ENCODE measurements around the gene TMSB4Y. TPM values are rescaled to one million over a fixed set of nuclear protein-coding genes. Genes with fewer than 3 reads are reported as not detected.

Gene TMSB4Y
- total and polyA plus RNA-seq, 10 of the 15 experiments (the other 5 are each of a cell fraction or from before 2014, with no cell fraction given) = not detected

DNA sequence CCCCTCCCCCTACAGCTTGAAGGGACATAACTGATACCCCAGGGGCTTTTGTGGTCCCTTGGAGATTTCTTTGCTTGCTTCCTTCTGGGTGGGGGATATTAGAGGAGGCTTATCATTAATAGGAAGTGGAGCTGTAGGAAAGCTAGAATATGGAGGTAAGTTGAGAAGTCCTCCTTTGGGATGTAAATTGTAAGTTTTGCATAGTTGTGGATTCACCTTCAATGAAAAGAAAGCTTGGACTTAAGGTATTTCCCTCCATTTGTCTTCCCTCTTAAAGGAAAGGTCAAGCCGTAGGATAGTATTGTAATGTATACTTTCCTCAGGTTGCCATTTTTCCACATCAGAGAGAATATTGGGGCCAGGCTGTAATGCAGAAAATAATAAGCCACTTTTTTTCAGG is 39.5 kb upstream of the TMSB4Y start:
- no peak for ATAC-seq
- H3K4me3 ChIP-seq = no peak overlapping the region
- POLR2A ChIA-PET = no interaction called here
- H4K20me1 ChIP-seq (ENCODE audit: control insufficient read depth, insufficient read depth) = no peaks in the 10 kb centered on the region
- no peaks in the 10 kb centered on the region for H3K79me2 ChIP-seq (ENCODE audit: control insufficient read depth, insufficient read depth, low read length)
- intact Hi-C loops (cut with micrococcal nuclease; ENCODE audit: unreplicated experiment) = no loop called here
- TF ChIP-seq, protein P1, sequence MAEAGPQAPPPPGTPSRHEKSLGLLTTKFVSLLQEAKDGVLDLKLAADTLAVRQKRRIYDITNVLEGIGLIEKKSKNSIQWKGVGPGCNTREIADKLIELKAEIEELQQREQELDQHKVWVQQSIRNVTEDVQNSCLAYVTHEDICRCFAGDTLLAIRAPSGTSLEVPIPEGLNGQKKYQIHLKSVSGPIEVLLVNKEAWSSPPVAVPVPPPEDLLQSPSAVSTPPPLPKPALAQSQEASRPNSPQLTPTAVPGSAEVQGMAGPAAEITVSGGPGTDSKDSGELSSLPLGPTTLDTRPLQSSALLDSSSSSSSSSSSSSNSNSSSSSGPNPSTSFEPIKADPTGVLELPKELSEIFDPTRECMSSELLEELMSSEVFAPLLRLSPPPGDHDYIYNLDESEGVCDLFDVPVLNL (IDR thresholded peaks at IDR 0.05; ENCODE audit: low read depth, low read length) = no peak
- TF ChIP-seq, protein P2, sequence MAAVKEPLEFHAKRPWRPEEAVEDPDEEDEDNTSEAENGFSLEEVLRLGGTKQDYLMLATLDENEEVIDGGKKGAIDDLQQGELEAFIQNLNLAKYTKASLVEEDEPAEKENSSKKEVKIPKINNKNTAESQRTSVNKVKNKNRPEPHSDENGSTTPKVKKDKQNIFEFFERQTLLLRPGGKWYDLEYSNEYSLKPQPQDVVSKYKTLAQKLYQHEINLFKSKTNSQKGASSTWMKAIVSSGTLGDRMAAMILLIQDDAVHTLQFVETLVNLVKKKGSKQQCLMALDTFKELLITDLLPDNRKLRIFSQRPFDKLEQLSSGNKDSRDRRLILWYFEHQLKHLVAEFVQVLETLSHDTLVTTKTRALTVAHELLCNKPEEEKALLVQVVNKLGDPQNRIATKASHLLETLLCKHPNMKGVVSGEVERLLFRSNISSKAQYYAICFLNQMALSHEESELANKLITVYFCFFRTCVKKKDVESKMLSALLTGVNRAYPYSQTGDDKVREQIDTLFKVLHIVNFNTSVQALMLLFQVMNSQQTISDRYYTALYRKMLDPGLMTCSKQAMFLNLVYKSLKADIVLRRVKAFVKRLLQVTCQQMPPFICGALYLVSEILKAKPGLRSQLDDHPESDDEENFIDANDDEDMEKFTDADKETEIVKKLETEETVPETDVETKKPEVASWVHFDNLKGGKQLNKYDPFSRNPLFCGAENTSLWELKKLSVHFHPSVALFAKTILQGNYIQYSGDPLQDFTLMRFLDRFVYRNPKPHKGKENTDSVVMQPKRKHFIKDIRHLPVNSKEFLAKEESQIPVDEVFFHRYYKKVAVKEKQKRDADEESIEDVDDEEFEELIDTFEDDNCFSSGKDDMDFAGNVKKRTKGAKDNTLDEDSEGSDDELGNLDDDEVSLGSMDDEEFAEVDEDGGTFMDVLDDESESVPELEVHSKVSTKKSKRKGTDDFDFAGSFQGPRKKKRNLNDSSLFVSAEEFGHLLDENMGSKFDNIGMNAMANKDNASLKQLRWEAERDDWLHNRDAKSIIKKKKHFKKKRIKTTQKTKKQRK (IDR thresholded peaks at IDR 0.05; ENCODE audit: low read depth, low read length) = no peak
- TF ChIP-seq, protein P3, sequence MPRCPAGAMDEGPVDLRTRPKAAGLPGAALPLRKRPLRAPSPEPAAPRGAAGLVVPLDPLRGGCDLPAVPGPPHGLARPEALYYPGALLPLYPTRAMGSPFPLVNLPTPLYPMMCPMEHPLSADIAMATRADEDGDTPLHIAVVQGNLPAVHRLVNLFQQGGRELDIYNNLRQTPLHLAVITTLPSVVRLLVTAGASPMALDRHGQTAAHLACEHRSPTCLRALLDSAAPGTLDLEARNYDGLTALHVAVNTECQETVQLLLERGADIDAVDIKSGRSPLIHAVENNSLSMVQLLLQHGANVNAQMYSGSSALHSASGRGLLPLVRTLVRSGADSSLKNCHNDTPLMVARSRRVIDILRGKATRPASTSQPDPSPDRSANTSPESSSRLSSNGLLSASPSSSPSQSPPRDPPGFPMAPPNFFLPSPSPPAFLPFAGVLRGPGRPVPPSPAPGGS (IDR thresholded peaks at IDR 0.05; ENCODE audit: borderline replicate concordance, insufficient read depth, low read depth, low read length, poor library complexity, severe bottlenecking) = no peak
- TF ChIP-seq NFYA (IDR thresholded peaks at IDR 0.05; ENCODE audit: borderline replicate concordance, low read depth, low read length) (no peak), MYB (IDR thresholded peaks at IDR 0.05; ENCODE audit: borderline replicate concordance, low read depth, low read length) (no peak), YBX1 (IDR thresholded peaks at IDR 0.05) (no peak)
- TF ChIP-seq, protein P4, sequence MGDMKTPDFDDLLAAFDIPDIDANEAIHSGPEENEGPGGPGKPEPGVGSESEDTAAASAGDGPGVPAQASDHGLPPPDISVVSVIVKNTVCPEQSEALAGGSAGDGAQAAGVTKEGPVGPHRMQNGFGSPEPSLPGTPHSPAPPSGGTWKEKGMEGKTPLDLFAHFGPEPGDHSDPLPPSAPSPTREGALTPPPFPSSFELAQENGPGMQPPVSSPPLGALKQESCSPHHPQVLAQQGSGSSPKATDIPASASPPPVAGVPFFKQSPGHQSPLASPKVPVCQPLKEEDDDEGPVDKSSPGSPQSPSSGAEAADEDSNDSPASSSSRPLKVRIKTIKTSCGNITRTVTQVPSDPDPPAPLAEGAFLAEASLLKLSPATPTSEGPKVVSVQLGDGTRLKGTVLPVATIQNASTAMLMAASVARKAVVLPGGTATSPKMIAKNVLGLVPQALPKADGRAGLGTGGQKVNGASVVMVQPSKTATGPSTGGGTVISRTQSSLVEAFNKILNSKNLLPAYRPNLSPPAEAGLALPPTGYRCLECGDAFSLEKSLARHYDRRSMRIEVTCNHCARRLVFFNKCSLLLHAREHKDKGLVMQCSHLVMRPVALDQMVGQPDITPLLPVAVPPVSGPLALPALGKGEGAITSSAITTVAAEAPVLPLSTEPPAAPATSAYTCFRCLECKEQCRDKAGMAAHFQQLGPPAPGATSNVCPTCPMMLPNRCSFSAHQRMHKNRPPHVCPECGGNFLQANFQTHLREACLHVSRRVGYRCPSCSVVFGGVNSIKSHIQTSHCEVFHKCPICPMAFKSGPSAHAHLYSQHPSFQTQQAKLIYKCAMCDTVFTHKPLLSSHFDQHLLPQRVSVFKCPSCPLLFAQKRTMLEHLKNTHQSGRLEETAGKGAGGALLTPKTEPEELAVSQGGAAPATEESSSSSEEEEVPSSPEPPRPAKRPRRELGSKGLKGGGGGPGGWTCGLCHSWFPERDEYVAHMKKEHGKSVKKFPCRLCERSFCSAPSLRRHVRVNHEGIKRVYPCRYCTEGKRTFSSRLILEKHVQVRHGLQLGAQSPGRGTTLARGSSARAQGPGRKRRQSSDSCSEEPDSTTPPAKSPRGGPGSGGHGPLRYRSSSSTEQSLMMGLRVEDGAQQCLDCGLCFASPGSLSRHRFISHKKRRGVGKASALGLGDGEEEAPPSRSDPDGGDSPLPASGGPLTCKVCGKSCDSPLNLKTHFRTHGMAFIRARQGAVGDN (IDR thresholded peaks at IDR 0.05) = no peak
- SMC1A ChIA-PET (ENCODE audit: uncharacterized antibody, unreplicated experiment) = no interaction called here
- CTCF ChIA-PET = no interaction called here
- no peak overlapping the region for H2AFZ ChIP-seq (ENCODE audit: control insufficient read depth, low read depth, low read length)
- no peak for FAIRE-seq
- no peaks in the 10 kb centered on the region for H3K27me3 ChIP-seq (replicated peaks in 1 of 2; ENCODE audit: control insufficient read depth in 2 of 2, insufficient read depth in 2 of 2, low read length in 1 of 2)
- RAD21 ChIA-PET (ENCODE audit: unreplicated experiment) = no interaction called here
- no peaks in the 10 kb centered on the region for H3K36me3 ChIP-seq (ENCODE audit: control insufficient read depth in 2 of 2, insufficient read depth in 2 of 2, low read length in 1 of 2)
- DNase-seq (ENCODE audit: low read depth, low spot score) = no peak
- H3K27ac ChIP-seq (ENCODE audit: control insufficient read depth, insufficient read depth) = no peak overlapping the region
- no peak overlapping the region for H3K4me2 ChIP-seq (ENCODE audit: control insufficient read depth, insufficient read depth)
- in situ Hi-C loops (cut with MboI) = no loop called here
- H3K9ac ChIP-seq (ENCODE audit: control insufficient read depth, insufficient read depth, low read length) = no peak overlapping the region
- H3K4me1 ChIP-seq (ENCODE audit: control insufficient read depth, insufficient read depth, low read length) = no peaks in the 10 kb centered on the region
- BruUV-seq (replicated peaks) = no TSS peak
- WGBS (ENCODE audit: insufficient coverage, insufficient replicate concordance, low lambda C conversion rate, missing lambda C conversion rate) = no CpG with 5 or more reads among the region's 1 CpG
- H3K9me3 ChIP-seq (replicated peaks; ENCODE audit: control insufficient read depth, insufficient read depth, low read length) = no peaks in the 10 kb centered on the region

Data from GM12878 (cell line).